Measurements from ENCODE around the gene TNFAIP1.
A peak's percentile ranks its signal among the peaks of the same experiment; 100 is the strongest.
"Not testable (repeated sequence)": the region's sequence is repeated elsewhere in the genome, so short reads cannot be mapped to it uniquely, and the experiment has no call there.

The TNFAIP1 gene

DNA sequence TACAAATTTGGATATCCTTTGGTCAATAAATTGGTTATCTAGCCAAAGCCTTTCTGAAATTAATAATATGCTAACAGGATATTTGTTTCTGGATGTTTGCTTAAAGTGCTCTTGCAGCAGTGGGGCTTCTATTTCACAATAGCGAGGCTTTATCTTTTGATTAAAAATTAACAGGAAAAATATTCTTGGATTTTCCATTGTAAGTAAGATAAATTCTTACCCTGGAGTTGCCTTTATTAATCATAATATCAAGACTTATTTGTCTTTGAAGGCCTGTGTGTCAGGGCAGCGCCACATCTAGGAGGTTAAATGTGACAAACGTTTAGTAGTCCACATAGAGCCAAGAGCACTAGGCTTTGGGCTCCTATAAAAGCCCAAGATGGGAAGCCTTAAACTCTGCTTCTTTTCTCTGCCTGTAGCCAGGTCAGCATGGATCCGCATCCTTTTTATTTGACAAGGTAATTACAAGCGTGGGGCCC, 11.3 kb upstream of the TNFAIP1 start:
- DNase-seq = no peak

DNA sequence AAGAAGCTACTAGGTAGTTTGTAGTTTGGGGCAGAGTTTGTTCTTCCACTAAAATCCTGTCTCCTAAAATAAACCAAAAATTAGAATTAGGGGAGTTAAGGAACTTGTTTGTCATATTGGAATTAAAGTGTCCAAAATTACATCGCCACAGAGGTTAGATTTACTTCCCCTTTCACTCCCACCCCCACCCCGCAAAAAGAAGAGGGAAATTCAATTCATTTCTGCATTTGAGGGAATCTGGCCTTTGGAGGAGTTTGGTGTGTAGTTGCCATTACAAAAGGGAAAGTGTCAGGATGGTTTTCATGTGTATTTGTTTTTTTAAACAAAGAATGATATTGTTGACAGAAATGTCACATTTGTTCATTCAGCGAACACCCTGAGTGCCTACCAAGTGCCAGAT, 10.8 kb upstream of the TNFAIP1 start:
- DNase-seq = no peak

DNA sequence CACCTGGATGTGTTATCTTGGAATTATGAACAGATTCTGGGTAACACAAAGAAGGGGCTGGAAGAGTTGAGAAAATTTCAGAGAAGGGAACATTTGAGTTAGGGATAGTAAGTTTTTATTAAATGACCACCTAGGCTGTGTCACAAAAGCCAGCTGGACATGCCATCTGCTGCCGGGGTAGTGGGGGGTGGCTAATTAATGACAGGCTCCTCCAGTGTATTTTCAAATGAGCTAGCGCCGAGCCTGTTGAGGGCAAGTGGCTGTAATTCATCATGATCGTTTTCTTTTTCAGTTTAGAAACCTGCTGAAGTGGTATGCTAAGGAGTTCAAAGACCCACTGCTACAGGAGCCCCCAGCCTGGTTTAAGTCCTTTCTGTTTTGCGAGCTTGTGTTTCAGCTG, 10.3 kb upstream of the TNFAIP1 start:
- no peak for DNase-seq

DNA sequence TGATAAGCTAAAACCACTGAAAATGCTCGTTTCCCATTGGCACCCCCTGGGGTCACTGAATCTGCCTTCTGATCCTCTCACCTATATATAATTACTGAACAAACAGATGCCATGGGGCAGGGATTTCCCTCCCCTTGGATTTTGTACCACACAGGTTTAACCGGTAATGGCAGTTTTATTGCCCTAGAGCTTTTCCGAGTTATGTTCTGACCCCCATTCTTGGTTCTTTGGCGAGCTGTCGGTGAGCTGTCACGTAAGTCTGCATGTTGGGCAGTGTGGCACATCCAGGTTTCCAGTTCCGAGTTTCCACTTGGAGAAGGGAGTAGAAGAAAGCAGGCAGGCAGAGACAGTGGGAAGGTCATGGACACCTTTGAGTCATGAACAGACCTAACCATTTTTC, 9.4 kb upstream of the TNFAIP1 start:
- no peak for DNase-seq

DNA sequence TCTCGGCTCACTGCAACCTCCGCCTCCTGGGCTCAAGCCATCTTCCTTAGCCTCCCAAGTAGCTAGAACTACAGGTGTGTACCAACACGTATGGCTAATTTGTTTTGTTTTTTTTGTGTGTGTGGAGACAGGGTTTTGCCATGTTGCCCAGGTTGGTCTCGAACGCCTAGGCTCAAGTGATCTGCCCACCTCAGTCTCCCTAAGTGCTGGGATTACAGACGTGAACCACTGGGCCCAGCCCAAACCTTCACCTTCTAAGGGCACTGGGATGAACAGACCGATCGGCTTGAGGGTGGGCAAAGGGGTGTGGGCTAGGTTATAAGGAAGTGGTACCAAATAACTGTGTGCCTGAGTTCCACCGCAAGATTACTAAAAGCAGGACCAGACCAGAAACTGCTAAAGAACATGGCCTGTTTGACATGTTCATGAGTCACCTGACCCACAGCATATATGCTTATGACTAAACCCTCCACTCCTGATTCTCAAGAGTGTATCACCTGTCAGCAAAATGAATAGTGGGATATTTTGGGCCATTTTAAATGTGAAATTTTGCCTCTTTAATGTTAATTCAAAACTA, 8.4 kb upstream of the TNFAIP1 start:
- no peak for DNase-seq

DNA sequence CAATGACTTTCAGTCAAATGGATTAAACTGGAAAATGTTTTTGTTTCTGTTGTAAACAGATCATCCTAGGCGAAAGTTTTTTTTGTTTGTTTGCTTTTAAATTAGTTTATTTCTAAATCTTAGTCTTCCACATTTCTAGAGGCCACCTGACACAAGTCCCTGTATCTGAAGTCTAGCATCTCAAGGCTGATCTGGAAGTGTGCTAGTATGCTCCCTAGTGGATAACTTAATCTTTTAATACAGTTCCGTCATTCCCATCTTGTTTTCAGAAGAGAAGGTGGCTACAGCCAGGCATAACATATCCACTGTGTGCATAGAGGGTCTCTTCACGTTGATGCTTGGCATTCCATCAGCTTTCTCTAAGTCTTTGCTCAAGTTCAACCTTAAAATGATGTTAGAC, 7.9 kb upstream of the TNFAIP1 start:
- DNase-seq = no peak

DNA sequence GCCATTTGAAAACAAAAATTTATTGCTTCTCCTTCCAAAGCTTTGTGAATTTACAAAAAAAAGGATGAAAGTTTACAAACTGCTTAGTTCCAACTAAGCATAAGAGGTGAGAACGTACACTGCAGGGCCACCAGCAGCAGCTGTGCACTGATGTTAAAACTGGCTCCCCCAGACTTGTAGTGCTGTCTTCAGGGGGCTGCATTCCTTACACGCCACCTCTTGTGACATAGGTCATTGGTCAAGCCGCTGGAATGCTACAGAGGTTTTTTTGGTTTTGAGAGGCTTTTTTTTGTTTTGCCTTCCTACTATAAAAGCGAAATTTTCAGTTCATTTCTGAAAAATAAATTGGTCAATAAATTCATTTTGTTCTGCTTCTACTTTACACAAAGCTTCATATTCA, 7.2 kb upstream of the TNFAIP1 start:
- no peak for DNase-seq

DNA sequence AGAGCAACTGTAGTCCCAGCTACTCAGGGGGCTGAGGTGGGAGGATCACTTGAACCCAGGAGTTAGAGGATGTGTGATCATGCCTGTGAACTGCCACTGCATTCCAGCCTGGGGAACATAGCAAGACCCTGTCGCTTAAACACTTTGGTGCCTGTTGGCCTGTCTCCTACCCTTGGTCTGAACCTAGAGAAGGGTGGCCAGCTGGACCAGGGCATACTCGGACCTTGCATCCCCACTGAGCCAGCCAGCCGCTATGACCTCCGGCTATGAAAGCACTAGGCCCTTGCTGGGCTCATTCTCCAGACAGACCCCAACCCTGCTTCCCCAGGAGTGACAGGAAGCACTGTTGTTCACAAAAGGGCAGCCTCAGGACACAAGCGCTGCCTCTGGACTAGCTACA, 4.9 kb upstream of the TNFAIP1 start:
- no peak for DNase-seq

DNA sequence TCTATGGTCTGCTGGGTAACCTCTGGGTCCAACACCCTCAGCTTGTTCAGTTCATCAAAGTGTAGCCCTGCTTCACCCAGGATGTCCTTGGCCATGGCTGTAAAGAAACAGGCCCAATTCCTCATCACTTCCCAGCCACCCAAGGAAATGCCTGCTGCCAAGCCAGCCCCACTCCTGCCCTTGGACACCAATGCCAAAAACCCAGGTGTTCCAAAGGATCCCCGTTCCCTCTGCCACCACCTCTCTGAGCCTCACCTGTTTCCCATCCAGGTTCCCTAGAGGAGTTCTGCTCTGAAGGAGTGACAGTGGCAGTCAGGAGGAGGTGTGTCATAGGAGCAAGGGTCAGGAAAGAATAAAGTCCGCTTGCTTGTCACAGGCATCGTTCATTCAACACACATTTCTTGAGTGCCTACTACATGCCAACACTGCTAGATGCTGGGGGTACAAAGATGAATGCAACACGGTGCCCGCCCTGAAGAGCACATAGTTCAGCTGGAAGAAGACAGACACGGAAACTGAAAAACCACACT, 3.6 kb upstream of the TNFAIP1 start:
- no peak for DNase-seq

DNA sequence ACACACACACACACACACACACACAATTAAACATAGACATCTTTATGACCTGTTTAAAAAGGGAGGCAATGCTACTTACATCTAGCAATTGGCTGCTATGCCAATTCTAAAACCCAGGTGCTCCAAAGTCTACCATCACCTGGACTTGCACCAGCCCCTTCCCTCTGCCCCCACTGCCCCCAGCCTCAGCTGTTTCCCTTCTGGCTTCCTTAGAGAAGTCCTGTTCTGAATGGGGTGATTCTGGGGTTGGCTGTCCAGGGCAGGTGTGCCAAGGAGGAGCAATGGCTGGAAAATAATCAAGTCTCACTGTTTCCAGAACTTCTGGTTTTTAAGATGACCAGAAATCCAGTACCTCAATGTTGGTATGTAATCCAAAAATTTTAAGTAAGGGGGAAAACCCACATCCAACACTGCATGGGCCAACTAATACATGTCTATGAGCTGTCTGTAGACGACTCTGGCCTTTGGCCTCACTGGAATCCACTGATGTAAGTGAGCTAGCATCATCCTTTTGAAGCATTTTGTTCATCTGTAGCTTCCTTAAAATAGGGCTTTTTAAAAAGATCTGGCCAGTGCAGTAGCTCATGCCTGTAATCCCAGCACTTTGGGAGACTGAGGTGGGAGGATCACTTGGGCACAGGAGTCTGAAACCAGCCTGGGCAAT, 2.3 kb upstream of the TNFAIP1 start:
- no peak for DNase-seq

DNA sequence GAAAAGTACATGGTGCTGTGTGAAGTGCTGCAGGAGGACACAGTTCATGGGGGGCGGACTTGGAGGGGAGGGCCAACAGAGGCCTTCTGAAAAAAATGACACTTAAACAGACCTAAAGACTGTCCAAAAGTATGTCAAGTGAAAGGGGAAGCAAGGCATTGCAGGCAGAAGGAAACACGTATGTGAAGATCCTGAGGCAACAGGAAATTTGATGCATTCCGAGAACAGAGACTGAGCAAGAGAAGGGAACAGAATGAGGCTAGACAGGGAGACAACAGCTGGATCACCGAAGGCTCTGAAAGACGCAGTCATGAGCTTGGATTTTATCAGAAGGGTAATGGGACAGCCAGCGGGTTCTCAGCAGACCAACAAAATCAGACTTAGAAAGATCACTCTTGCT, 1.4 kb upstream of the TNFAIP1 start:
- DNase-seq = no peak

DNA sequence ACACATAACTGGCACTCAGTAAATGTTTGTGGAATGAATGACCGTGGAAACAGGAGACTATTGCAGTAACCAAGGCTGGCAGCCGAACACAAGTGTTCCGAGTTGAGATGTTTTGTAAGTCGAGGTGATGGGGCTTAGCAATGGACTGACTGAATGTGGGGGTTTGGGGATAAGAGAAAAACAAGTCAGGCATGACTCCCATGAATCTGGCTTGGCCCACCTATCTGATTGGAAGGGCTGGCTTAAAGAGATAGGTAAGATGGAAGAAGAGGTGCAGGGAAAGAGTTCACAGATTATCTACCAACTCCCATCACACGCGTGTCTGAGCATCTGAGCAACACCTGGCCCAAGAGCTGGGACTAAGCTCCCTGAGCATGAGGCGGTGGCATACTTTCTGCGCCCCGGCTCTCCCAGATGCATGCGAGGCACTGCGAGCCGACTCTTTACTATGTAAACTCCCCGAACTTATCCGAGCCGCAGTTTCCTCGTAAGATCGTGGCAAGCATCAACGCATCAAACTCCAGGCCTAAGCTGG, 828 bp upstream of the TNFAIP1 start:
- peak in 1 of 56 donors; percentile 36 for DNase-seq

DNA sequence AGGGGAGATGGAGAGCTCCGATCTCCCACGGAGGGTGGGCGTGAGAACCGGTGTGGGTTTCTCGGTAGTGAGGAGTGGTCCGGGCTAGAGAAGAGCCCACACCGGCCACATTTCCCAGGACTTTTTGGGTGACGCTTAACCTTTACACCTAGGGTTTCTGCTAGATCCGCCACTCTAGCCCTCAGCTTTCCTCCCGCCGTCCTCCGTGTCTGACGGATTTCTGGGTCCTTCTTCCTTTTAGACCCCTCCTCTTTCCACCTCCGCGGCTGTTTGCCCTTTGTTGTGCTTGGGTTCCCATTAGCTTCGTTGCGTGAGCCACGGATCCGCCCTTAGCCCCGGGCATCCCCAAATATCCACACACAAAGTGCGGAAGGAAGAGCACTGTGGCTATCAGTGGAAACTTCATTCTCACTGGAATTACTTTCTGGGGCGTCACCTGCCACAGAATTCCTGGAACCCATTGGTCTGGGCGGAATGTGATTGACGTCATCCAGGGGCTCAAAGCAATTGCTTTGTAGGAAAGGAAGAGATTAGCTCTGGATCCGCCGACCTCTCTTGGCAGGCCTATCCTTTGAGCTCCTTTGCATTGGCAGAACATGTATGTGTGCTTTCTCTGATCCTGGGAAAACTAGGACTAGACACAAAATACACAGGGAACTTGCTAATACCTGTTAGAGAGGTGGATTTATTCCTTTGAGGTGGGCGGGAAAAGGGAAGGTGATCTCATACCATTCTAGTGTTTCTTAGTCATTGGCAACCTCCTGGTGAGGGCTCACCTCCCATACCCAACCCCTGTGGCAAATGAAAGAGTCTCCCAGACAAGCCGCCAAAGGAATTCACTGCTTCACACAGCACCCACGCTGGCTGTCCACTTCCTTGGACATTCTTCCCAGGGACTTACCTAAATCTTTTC, 654 bp downstream of the TNFAIP1 start:
- DNase-seq = peak in 31 of 56 donors; percentile 13 to 69 (median 40)

DNA sequence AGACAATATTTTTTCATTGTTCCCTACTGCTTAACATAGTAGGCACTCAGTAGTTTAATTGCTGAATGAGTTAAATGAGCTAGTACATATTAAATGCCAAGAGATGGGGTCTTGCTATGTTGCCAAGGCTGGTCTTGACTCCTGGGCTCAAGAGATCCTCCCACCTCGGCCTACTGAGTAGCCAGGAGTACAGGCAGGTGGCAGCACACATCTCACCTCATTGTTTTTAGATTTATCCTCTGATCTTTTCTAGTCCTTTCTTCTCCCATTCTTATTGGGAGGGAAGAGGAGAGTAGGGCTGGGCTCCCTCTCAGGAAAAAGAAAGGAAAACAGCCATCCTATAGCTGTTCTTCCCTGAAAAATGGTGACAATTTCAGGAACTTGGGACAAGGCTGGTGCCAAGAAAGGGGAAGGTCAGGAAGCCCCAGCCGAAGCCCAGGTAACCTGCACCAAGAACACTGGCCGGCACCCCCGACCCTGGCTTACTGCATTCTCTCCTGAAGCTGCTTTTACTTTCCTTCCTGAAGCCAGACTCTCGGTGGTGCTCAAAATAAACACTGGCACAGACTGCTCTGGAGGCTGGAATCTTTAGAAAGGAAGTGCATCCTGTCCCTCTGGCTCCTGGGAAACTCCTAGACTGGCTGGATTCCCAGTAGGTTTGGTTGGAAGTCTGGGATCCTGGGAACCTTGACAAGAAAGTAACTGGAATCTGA, 2.7 kb downstream of the TNFAIP1 start:
- no peak for DNase-seq

DNA sequence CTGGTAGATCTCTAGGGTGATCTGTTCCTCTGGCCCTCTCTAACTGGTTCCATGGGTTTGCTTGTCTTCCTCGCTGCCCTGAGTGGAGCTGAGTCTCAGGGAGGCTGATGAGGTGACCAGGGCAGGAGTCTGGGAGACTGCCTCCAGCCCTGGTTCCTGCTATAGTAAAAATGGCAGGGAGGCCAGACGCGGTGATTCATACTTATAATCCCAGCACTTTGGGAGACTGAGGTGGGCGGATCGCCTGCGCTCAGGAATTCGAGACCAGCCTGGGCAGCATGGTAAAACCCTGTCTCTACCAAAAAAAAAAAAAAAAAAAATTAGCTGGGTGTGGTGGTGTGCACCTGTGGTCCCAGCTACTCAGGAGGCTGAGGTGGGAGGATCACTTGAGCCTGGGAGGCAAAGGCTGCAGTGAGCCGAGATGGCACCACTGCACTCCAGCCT, 3.2 kb downstream of the TNFAIP1 start:
- not testable (repeated sequence) for DNase-seq

DNA sequence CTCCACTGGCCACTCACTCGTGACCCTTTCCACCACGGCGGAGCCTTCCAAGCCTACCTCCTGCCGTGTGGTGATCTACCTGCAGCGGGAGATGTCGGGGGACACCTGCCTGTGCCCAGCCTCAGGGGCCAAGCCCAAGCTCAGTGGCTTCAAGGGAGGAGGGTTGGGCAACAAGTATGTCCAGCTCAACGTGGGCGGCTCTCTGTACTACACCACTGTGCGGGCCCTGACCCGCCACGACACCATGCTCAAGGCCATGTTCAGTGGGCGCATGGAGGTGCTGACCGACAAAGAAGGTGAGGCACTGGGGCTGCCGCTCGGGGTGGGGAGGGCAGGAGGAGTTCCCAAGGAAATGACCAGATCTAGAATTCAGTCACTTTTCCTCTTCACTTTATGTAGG, 3.9 kb downstream of the TNFAIP1 start:
- DNase-seq = no peak

DNA sequence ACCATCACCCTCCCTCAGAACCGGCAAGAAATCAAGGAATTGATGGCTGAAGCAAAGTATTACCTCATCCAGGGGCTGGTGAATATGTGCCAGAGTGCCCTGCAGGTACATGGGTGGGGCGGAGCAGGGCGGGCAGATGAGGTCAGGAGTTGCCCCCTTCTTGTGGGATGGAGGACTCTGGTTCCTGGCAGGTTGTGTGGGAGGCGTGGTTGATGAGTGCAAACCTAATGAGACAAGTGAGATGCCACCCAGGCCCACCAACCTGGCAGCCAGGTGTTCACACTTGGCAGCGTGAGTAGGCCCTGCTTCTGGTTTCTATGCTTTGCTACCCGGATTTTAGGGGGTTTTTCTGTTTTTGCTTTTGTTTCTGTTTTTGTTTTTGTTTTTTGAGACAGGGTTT, 4.8 kb downstream of the TNFAIP1 start:
- no peak for DNase-seq

DNA sequence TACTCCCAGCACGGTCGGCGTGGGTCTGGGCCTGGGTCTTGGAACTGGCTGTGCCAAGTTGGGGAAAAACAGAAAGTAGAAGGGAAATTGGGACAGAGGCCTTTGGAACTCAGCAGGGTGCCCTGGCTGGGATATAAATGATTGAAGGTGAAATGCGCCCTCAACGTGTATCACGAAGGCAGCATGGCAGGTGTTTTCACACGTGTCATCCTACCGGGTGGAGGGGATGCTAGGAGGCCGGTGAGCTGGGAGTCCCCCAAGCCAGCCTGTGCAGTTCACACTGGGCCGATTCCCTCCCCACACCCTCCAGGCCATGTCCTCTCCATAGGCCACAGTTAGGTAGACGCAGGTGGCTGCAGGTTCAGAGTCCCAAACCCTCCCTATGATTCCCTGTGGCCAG, 6.0 kb downstream of the TNFAIP1 start:
- DNase-seq = no peak

DNA sequence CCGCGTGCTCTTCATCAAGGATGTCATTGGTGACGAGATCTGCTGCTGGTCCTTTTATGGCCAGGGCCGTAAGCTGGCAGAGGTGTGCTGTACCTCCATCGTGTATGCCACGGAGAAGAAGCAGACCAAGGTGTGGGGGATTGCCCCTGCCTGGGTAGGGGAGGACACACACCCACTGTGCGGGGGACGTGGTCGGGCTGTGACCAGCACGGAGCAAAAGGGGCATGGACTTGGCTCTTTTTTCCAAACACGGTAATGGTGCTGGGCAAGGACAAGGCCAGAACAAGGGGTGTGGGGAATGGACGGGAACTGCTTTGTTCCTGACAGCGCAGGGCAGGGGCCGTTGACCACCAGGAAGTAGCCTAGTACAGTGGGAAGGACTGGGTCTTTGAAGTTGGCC, 6.8 kb downstream of the TNFAIP1 start:
- DNase-seq = no peak

DNA sequence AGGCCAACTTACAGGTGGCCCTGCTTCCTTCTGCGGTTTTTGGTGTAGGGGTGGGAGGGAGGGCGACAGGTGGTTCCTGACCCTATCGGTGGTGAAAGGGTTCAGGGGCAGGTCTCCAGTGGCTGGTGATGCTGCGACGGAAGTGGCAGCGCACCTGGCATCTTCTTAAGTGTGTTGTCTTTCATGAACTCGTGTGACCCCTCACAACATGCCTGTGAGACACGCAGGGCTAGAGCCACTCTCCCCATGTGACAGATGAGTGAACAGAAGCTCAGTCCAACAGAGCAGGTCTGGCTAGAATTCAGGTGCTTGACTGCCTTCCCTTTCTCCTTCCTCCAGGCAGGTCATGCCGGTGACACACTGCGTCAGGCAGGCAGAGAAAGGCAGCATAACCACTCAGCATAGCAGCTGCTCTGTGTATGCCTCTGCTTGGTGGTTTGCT, 8.0 kb downstream of the TNFAIP1 start:
- no peak for DNase-seq

DNA sequence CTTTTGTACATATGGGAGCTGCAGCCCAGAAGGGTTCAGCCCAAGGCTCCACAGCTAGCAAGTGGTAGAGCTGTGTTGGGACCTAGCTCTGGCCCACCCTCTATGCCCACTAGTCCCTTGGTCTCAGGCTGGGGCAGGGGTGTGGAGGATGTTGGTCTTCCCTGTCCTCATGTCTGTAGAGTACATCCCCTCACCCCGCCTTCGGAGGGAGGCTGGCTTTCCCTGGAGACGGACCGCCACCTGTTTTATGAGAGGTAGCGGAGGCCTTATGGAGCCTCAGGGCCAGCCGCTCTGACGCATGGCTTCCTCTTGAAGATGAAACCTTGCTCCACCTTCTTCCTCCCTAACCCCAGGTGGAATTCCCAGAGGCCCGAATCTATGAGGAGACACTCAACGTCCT, 8.4 kb downstream of the TNFAIP1 start:
- DNase-seq = no peak

All from nucleus accumbens (tissue), 56 donors.